Muscle of leg (tissue), 11 donors: ENCODE measurements around the gene MYMX. TPM values are rescaled to one million over a fixed set of nuclear protein-coding genes. Genes with fewer than 3 reads are reported as not detected.
"Not testable (repeated sequence)": the region's sequence is repeated elsewhere in the genome, so short reads cannot be mapped to it uniquely, and the experiment has no call there.

Experiments used
- DNase-seq: peaks from one replicate; pipeline ENCODE4 v3.0.0; 2013
- H3K27ac ChIP-seq: one replicate; pipeline ENCODE4 v1.5.1; 2013; ENCODE audit warnings: mild to moderate bottlenecking, low read length, control low read depth
- H3K27me3 ChIP-seq: one replicate; pipeline ENCODE4 v1.6.1; 2013; ENCODE audit warnings: low read length; ENCODE audit not compliant: control insufficient read depth, insufficient read depth
- H3K36me3 ChIP-seq: one replicate; pipeline ENCODE4 v1.6.1; 2013; ENCODE audit warnings: low read length; ENCODE audit not compliant: control insufficient read depth, insufficient read depth
- H3K4me1 ChIP-seq: one replicate; pipeline ENCODE4 v1.6.1; 2013; ENCODE audit warnings: low read length; ENCODE audit not compliant: control insufficient read depth, insufficient read depth
- H3K4me3 ChIP-seq: one replicate; pipeline ENCODE4 v1.5.1; 2013; ENCODE audit warnings: low read length, control low read depth
- H3K9me3 ChIP-seq: replicated peaks from 2 replicates; pipeline ENCODE4 v1.6.1; 2013; ENCODE audit warnings: low read depth, low read length; ENCODE audit not compliant: control insufficient read depth
- WGBS: methylation state at CpG from one replicate; pipeline ENCODE4 v1.1.5; 2013; ENCODE audit warnings: missing lambda C conversion rate; ENCODE audit not compliant: insufficient coverage; 5-methylcytosine and 5-hydroxymethylcytosine counted together
- polyA plus RNA-seq, 8 donors: library from polyadenylated mRNA; unstranded; fragments of 120-200 nt; gene quantifications; one replicate each; pipeline versions ENCODE4 v1.2.1 to v1.2.3, GENCODE V29; 2013; ENCODE audit warnings: inconsistent platforms in 1 of 8, low replicate concordance in 1 of 8; ENCODE audit not compliant: insufficient read length in 8 of 8, insufficient read depth in 1 of 8
- total RNA-seq: library from RNA; stranded (reverse); fragments of 120-200 nt; gene quantifications from one replicate; pipeline ENCODE4 v1.2.4, GENCODE V29; 2013

The MYMX gene
- total and polyA plus RNA-seq, 9 donors: 12.4 to 31.2 (median 26.6) TPM

GRCh38 chr6:44176762-44177509, 39.8 kb upstream of the MYMX start:
- DNase-seq: no peak
- Histone ChIP-seq H3K27me3 (no peaks in the 10 kb centered on the region), H3K4me1 (peaks cover 20% of the 10 kb centered on the region), H3K27ac (no peak overlapping the region), H3K4me3 (no peak overlapping the region), H3K36me3 (no peaks in the 10 kb centered on the region), H3K9me3 (no peaks in the 10 kb centered on the region)
- WGBS: 71% methylated on average over 18 of the region's 24 CpGs

DNA sequence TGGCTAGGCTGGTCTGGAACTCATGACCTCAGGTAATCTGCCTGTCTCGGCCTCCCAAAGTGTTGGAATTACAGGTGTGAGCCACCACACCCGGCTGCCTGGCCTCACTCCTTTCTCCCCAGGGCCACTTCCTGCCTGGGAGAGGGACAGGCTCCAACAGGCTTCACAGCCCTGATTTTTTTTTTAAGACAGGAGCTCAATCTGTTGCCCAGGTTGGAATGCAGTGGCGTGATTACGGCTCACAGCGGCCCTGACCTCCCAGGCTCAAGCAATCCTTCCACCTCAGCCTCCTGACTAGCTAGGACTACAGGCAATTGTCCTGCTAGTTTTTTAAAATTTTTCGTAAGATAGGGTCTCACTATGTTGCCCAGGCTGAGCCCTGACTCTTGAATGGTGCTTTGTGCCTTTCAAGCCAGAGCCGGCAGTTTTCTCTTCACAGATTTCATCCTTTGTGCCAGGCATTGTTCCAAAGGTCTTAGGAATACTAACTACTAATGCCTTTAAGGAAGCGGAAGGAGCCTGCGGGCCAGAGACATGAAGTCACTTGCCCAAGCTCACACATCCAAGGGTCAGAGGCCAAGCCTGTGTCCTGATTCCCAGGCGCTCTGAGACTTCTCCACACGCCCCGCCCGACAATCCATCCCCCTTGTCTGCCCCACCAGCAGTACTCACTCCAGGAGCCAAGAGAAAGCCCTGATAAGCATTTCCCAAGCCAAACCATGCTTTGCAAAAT, 38.9 kb upstream of the MYMX start:
- Histone ChIP-seq H3K9me3 (no peaks in the 10 kb centered on the region), H3K4me1 (peaks cover 16% of the 10 kb centered on the region), H3K36me3 (no peaks in the 10 kb centered on the region), H3K27me3 (no peaks in the 10 kb centered on the region), H3K4me3 (no peak overlapping the region), H3K27ac (no peak overlapping the region)
- DNase-seq: no peak
- WGBS: 59% methylated on average over 12 of the region's 13 CpGs

DNA sequence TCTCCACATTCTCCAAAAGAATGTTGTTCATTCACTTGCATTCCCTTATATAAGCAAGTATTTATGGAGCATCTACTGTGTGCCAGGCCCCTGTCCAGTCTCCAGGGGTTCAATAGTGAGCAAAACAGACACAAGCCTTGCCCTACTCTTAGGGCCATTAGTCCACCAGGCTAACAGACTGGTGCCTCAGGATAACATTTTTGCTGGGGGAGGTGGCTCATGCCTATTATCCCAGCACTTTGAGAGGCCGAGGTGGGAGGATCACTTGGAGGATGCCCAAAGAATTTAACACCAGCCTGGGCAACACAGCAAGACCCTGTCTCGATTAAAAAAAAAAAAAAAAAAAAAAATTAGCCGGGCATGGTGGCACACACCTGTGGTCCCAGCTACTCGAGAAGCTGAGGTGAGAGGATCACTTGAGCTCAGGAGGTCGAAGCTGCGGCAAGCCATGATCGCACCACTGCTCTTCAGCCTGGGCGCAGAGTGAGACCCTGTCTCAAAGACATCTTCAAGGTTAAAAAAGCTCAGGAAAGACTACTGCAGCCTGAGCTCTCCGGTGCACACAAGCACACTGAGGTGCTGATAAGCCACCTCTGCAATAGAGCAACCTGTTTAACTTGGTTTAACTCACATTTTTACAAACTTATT, 38.2 kb upstream of the MYMX start:
- no peaks in the 10 kb centered on the region for H3K9me3 ChIP-seq
- H3K4me3 ChIP-seq: no peak overlapping the region
- no peaks in the 10 kb centered on the region for H3K27me3 ChIP-seq
- no peak for DNase-seq
- H3K36me3 ChIP-seq: no peaks in the 10 kb centered on the region
- no peak overlapping the region for H3K27ac ChIP-seq
- peaks cover 12% of the 10 kb centered on the region for H3K4me1 ChIP-seq
- 86% methylated on average over 7 of the region's 9 CpGs for WGBS

DNA sequence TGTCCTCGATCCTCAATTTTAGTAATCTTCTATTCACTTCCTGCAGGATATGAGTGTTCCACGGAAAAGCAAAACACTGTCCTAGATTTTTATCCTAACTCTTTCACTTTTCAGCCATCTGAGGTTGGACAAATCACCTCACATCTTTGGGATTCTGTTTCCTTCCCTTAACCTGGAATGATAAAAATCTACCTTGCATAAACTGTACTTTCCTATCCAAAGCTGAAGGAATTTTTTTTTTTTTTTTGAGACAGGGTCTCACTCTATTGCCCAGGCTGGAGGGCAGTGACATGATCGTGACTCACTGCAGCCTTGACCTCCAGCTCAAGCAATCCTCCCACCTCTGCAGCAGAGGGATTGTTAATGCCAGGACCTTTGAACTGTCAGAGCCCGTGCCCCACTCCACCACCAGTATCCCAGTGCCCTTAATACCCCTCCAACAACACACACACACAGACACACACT, 37.6 kb upstream of the MYMX start:
- Histone ChIP-seq H3K27ac (no peak overlapping the region), H3K27me3 (no peaks in the 10 kb centered on the region), H3K9me3 (no peaks in the 10 kb centered on the region), H3K4me1 (peaks cover 12% of the 10 kb centered on the region), H3K4me3 (no peak overlapping the region), H3K36me3 (no peaks in the 10 kb centered on the region)
- WGBS: 55% methylated on average over 4 of the region's 4 CpGs
- DNase-seq: no peak

- DNase-seq: no peak
- H3K27ac ChIP-seq: no peak overlapping the region
- H3K4me1 ChIP-seq: peaks cover 12% of the 10 kb centered on the region
- H3K36me3 ChIP-seq: no peaks in the 10 kb centered on the region
- H3K4me3 ChIP-seq: no peak overlapping the region
- no peaks in the 10 kb centered on the region for H3K9me3 ChIP-seq
- no peaks in the 10 kb centered on the region for H3K27me3 ChIP-seq
- 90% methylated on average over 5 of the region's 7 CpGs for WGBS
Observed at GRCh38 chr6:44179648-44180047, 37.1 kb upstream of the MYMX start.

- H3K9me3 ChIP-seq: no peaks in the 10 kb centered on the region
- H3K4me3 ChIP-seq: no peak overlapping the region
- no peak overlapping the region for H3K27ac ChIP-seq
- no peak for DNase-seq
- no peaks in the 10 kb centered on the region for H3K36me3 ChIP-seq
- 65% methylated on average over 4 of the region's 4 CpGs for WGBS
- peaks cover 12% of the 10 kb centered on the region for H3K4me1 ChIP-seq
- no peaks in the 10 kb centered on the region for H3K27me3 ChIP-seq
Observed at GRCh38 chr6:44180406-44180805, 36.3 kb upstream of the MYMX start.

DNA sequence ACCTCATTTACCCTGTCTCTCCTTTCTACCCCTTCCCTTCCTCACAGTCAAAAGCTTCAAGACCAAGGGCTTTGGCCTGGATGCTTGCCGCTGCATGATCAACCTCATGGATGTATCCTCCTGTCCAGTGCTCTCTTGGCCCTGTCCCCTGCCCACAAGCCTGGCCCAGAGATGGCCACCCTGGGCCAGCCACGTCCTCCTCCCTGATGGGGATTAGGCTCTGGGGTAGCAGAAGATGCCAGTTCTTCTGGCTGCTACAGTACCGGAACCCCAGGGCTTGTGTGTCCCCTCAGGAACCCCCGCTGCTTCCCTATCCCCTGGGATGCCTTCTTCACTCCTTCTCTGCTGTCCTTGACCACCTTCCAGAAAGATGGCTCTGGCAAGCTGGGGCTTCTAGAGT, 35.8 kb upstream of the MYMX start:
- Histone ChIP-seq H3K27me3 (no peaks in the 10 kb centered on the region), H3K4me3 (no peak overlapping the region), H3K4me1 (peaks cover 13% of the 10 kb centered on the region), H3K9me3 (no peaks in the 10 kb centered on the region), H3K36me3 (no peaks in the 10 kb centered on the region), H3K27ac (no peak overlapping the region)
- DNase-seq: no peak
- 92% methylated on average over 2 of the region's 4 CpGs for WGBS

- H3K27me3 ChIP-seq, DNase-seq, H3K4me3 ChIP-seq, H3K9me3 ChIP-seq, H3K27ac ChIP-seq, H3K36me3 ChIP-seq: not testable (repeated sequence)
- H3K4me1 ChIP-seq: peaks cover 14% of the 10 kb centered on the region
Observed at GRCh38 chr6:44181784-44182183, 34.9 kb upstream of the MYMX start.

GRCh38 chr6:44182911-44183390, 33.8 kb upstream of the MYMX start:
- no peak overlapping the region for H3K27ac ChIP-seq
- WGBS: 94% methylated on average over 2 of the region's 4 CpGs
- H3K27me3 ChIP-seq: no peaks in the 10 kb centered on the region
- no peaks in the 10 kb centered on the region for H3K9me3 ChIP-seq
- H3K36me3 ChIP-seq: no peaks in the 10 kb centered on the region
- DNase-seq: no peak
- no peak overlapping the region for H3K4me3 ChIP-seq
- H3K4me1 ChIP-seq: peaks cover 8% of the 10 kb centered on the region

- DNase-seq: no peak
- H3K4me1 ChIP-seq: peaks cover 8% of the 10 kb centered on the region
- no peaks in the 10 kb centered on the region for H3K36me3 ChIP-seq
- 48% methylated on average over 3 of the region's 9 CpGs for WGBS
- H3K9me3 ChIP-seq: no peaks in the 10 kb centered on the region
- no peak overlapping the region for H3K4me3 ChIP-seq
- H3K27ac ChIP-seq: no peak overlapping the region
- H3K27me3 ChIP-seq: no peaks in the 10 kb centered on the region
Observed at GRCh38 chr6:44183783-44184182, 32.9 kb upstream of the MYMX start.
